Stimulated activated CD4-positive, alpha-beta T cell treated with anti-CD3 and anti-CD28 coated beads, Interleukin-12 subunit alpha, Interleukin-12 subunit beta, amount 100 ng/mL, for 48 hours (primary cell): ENCODE results near the gene ZBTB37.
"Not testable (repeated sequence)": the region's sequence is repeated elsewhere in the genome, so short reads cannot be mapped to it uniquely, and the experiment has no call there.

Source experiments
- DNase-seq, 3 donors: peaks; one replicate each; pipeline ENCODE4 v3.0.0-alpha.2; 2020; ENCODE audit warnings: low read depth in 2 of 3, low spot score in 1 of 3

ZBTB37 gene, protein sequence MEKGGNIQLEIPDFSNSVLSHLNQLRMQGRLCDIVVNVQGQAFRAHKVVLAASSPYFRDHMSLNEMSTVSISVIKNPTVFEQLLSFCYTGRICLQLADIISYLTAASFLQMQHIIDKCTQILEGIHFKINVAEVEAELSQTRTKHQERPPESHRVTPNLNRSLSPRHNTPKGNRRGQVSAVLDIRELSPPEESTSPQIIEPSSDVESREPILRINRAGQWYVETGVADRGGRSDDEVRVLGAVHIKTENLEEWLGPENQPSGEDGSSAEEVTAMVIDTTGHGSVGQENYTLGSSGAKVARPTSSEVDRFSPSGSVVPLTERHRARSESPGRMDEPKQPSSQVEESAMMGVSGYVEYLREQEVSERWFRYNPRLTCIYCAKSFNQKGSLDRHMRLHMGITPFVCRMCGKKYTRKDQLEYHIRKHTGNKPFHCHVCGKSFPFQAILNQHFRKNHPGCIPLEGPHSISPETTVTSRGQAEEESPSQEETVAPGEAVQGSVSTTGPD

DNA sequence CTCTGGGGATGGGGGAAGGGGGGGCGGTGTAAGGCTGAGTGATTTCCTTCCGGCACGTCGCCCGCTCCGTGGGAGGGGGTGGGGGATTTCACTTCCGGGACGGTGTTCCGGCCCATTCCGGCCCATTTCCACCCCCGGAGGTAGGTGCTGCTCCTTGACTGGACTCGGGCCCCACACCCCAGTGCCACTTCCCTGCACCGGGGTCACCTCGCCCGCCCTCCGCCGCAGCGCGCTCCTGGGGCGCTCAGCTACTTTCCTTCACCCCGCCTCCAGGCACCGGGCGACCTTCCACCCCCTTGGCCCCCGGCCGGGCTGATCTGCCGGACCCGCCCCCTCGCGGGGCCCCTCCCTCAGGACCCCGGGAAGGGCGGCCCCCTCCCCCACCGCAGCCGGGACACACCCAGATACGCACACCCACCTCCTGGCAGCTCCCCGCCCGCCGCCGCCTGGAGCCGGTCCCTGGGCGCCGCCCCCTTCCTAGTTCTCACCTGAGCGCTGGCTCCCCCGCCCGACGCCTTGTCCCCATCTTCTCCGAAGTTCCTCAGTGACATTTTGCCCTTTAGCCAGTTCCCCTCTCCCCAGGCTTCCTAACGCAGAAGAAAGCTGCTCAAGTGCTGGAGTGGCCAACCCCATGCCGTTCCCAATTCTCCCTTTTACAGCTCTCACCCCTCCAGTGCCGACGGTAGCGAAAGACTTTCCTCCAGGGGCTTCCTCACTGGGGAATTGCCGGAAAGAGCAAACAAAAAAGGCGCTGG is at the start of gene ZBTB37:
Gene ZBTB37, plus strand, starts transcription at position 115 of the 755 bp plus-strand sequence. CDS start 1,846 bp downstream, outside the sequence.
- DNase-seq = peak; percentile 91 to 93 (median 92)

- DNase-seq = no peak
Measured at GRCh38 chr1:173818459-173818858, 49.7 kb upstream of the ZBTB37 start.

- no peak for DNase-seq
Measured at GRCh38 chr1:173821680-173822079, 46.5 kb upstream of the ZBTB37 start.

DNA sequence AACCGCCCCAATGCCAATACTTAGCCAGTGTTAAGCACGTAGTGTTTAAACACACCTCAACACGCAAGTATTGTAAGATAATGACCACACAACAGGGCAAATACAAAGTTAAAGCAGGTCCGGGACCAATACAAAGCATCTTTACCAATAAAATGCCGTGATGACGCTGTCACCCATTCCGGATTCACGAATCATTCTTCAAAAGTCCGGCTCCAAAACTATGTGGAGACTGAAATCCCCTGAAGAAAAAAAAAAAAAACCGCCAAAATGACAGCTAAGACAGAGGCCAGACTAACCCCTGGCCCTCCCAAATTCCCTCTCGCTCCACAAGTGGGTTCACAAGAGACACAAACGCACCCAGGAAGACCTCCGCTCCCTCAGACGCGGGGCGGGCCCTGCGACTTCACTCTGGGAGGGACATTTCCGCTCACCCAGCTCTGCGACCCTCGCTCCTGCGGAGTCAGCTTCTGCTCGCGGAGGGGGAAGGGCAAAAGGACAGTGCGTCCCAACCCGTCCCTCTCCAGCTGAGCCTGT is 44.3 kb upstream of the ZBTB37 start:
- peak in 1 of 3 donors; percentile 7 for DNase-seq

DNA sequence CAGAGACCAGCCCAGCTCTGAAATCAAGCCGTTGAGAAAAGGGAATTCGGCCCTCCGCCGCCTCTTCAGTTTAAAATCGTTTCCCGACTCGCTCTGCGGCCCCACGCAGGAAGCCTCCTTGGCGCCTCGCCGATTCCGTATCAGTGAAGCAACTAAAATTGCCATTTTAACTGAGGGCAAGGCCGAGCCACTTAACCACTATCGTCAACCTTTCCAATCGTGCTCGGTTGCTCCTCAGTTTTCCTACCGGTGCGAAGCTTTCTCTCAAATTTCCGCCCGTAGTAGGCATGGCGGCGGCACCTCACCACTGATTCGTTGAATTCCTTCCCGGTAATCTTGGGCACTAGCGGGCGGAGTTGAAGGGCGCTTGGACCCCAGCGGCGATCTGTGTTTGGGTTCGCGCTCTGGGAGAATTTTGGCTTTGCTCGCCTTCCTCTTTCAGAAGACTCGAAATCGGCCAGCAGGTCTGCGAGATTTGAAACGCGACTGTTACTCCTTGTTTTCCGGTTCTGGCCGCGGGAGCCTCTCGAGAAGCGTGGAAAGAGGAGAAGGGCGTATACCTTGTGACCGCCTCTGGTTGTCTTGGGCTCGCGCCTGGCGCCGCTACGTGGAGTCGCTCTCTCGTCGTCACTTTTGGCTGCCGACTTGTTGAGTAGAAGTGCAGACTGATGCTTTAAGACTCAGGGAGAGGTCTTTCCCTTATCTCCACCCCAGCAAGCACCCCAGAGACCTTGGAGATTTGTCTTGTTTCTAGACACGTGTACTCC is 43.7 kb upstream of the ZBTB37 start, which contains the start of the genes CENPL and DARS2:
Gene CENPL, minus strand, starts transcription at position 569 of the 767 bp plus-strand sequence. CDS start 13,584 bp downstream, outside the sequence.
Gene DARS2, plus strand, starts transcription at position 359 of the 767 bp plus-strand sequence. CDS start 557 bp downstream, outside the sequence.
- peak; percentile 84 to 90 (median 89) for DNase-seq

DNA sequence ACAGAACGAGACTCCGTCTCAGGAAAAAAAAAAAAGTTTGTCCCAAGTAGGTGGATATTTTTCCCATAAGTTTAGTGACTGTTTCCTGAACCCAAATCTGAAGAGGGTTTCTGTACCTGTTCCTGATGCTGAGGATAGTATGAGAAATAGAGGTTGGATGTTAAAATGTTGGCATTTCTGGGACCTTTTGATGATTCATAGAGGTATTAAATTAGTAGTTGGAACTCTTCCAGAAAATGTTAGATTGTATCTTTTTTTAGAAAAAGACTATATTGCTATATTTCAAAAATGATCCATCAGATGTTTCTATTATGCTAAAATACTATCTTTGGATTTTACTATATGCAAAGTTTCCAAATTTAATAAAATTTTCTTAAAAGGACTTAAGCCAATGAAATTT is 40.6 kb upstream of the ZBTB37 start:
- DNase-seq = no peak

- DNase-seq = no peak
Measured at GRCh38 chr1:173832748-173833147, 35.4 kb upstream of the ZBTB37 start.

- DNase-seq = no peak
Measured at GRCh38 chr1:173852105-173852504, 16.1 kb upstream of the ZBTB37 start.

GRCh38 chr1:173853074-173853473 is 15.1 kb upstream of the ZBTB37 start:
- DNase-seq = no peak

GRCh38 chr1:173856014-173856413 is 12.2 kb upstream of the ZBTB37 start:
- no peak for DNase-seq

DNA sequence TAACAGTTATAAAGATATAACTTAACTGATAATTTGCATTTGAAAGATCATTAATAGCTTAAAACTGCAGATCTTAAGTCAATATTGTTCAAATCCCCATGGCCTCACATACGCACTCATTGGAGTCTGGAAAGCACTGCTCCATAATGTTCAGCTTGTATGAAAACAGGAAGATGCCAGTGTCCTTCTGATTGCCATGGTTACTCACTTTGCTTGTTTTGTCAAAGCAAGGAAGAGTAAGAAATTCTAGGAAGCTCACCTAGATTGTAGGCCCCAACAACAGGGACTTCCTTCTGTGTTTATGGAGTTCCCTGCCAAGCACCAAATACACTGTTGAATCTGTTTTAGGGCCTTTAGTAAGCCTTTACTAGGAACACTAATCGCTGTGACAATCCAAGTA is 11.3 kb upstream of the ZBTB37 start:
- DNase-seq = no peak

GRCh38 chr1:173857363-173857917 is 10.7 kb upstream of the ZBTB37 start:
- DNase-seq = no peak

DNA sequence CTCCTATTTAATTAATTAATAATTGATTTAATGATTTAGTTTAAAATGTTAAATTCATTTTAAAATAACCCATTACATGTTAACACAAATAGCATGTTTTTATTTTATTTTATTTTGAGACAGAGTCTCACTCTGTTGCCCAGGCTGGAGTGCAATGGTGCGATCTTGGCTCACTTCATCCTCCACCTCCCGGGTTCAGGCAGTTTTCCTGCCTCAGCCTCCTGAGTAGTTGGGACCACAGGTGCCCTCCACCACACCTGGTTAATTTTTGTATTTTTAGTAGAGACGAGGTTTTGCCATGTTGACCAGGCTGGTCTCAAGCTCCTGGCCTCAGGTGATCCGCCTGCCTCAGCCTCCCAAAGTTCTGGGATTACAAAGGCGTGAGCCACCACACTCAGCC is 8.6 kb upstream of the ZBTB37 start:
- DNase-seq = not testable (repeated sequence)

DNA sequence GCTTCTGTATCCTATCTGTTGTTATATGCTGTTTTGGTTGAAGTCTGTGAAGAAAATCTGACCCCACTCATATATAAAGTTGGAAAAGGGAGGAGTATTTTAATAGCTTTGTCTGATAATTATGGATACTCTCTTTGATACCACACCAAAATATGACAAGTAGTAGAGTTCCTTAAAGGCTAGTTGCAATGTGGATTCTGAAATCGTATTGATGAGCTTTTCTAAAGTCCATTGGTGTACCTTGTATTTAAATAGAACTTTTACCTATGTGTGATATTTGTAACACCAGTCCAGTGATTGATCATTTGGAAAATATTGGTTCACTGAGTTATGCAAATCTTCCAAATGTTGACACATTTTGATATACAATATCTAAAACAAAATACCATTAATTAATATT is 8.1 kb upstream of the ZBTB37 start:
- no peak for DNase-seq

DNA sequence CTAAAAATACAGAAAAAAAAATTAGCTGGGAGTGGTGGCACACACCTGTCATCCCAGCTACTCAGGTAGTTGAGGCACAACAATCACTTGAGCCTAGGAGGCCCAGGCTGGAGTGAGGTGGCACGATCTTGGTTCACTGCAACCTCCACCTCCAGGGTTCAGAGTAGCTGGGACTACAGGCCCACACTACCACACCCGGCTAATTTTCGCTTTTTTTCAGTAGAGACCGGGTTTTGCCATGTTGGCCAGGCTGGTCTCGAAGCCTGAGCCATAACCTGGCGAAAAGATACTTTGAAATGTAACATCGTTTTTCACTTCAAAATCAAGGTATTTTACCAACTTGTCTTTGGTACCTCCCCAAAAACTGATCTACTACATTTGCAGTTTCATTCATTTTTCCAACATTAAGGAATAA is 6.4 kb upstream of the ZBTB37 start:
- DNase-seq = peak in 1 of 3 donors; percentile 39

GRCh38 chr1:173862146-173862768 is 5.9 kb upstream of the ZBTB37 start:
- DNase-seq = peak in 1 of 3 donors; percentile 27

- DNase-seq = no peak
Measured at GRCh38 chr1:173862769-173863223, 5.4 kb upstream of the ZBTB37 start.

DNA sequence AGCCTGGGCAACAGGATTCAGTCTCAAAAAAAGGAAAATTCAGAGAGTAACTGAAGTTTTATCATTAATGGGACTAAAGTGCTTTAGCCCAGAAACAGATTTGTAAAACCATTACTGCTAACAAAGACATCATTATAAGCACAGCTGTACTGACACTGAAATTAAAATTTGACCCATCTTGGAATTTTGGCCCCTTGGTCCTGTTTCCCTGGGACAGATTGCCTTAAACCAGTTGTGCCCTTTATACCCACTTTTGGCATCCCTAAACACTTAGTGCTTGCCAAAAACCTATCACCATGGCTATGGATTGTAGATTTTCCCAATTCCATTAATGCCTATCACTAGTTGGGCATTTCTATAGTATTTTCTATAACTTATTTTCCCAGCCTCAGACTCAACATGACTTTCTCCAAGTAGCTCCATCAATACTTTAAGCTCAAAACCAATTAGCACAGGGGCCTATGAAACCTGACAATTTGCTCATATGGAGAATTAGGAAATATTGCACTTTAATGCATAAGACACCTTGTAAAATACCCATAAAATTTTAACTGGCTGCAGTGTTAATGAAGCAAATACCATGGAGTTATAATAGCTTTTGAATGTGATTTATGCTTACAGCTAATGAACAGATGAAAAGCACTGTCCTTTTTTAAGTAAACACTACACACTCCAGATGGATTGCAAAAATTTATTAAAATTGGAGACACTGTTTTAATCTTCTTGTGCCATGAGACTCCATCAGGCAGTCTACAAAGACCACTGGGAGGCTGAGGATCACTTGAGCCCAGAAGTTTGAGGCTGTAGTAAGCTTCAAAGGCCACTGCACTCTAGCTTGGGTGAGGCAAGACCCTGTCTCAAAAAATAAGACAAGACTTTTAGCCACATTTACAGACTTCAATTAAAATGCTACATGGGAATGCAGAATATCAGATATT is 4.7 kb upstream of the ZBTB37 start:
- no peak for DNase-seq
